ENCODE results near the gene LIMS1. TPM values are rescaled to one million over a fixed set of nuclear protein-coding genes. Genes with fewer than 3 reads are reported as not detected.

LIMS1 gene
- total and polyA plus RNA-seq, 2 of the 13 experiments (the other 11 are each of a cell fraction or from before 2014, with no cell fraction given) = 38.3 to 49.6 TPM

DNA sequence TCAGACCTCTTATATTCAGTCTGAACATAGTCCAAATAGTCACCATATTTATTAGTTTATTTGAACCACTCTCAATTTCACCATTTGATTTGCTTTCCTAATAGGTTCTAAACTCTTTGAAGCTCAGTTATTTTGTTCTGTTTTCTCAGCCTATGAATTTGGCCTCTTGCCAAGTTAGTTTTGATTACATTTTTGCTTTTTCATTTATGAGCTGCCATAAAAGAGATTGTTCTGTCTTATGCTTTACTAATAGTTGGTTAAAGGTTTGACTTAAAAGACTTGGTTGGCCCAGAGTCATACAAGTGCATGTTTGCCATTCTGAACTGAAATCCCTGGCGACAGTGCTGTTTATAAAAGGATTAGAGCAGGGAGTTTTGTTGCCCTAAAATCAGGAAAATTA lies 99.1 kb downstream of the LIMS1 start:
- H3K4me1 ChIP-seq (ENCODE audit: insufficient read depth, low read length) = peaks cover 47% of the 10 kb centered on the region
- POLR2A ChIA-PET = no interaction called here
- in situ Hi-C loops (cut with HindIII; ENCODE audit: extremely low pct_ligation_motif_present, low pct_unique_long_range_greater_than_20kb) = no loop called here

DNA sequence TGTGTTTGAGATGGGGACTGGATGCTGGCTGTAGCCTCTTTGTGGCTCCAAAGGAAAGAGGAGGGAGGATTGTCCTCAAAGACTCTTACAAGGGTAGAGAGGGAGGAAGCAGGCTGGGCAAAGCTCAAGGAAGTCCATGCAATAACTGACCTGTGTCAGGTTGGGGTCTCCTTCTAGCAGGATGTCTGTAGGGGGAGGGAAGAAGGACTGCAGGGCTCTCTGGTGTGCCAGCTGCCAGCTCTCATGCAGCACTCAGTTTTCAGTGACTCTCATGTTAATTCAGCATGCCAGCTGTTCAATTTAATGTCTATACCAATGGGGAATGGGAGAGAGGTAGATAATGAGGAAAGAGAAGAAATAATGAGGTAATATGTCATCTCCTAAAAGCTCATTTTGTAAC lies 99.7 kb downstream of the LIMS1 start:
- BruUV-seq (replicated peaks) = no TSS peak
- ATAC-seq = no peak
- Histone ChIP-seq H3K27me3 (ENCODE audit: control insufficient read depth in 1 of 2, insufficient read depth in 2 of 2, low read length in 2 of 2) (no peaks in the 10 kb centered on the region), H3K36me3 (replicated peaks in 1 of 2; ENCODE audit: control insufficient read depth in 1 of 2, insufficient read depth in 2 of 2, low read length in 2 of 2) (no peaks in the 10 kb centered on the region), H3K4me3 (replicated peaks in 1 of 3; ENCODE audit: insufficient read depth in 1 of 3, low read depth in 2 of 3, low read length in 3 of 3) (no peak overlapping the region), H2AFZ (ENCODE audit: low read length) (no peak overlapping the region), H3K27ac (ENCODE audit: extremely low read length, insufficient read depth, low read length) (no peak overlapping the region), H3K9me3 (ENCODE audit: low read length) (no peaks in the 10 kb centered on the region), H3K79me2 (ENCODE audit: insufficient read depth, low read length) (peaks cover 39% of the 10 kb centered on the region), H3K9ac (ENCODE audit: insufficient read depth, low read depth, low read length) (no peak overlapping the region), H4K20me1 (ENCODE audit: insufficient read depth, low read length) (peaks cover 20% of the 10 kb centered on the region), H3K4me2 (ENCODE audit: low read depth, low read length) (no peak overlapping the region), H3K4me1 (ENCODE audit: insufficient read depth, low read length) (peaks cover 47% of the 10 kb centered on the region)
- CTCF ChIA-PET (ENCODE audit: low intra/inter-chr PET ratio, low total read pairs) = no interaction called here
- intact Hi-C loops (cut with micrococcal nuclease; ENCODE audit: unreplicated experiment) = no loop called here
- POLR2A ChIA-PET = interaction anchor here (1.3 kb wide), 1 partner anchor 185 kb away, joined by 3 read pairs; the partner anchor contains the start of gene GCC2
- no peak for FAIRE-seq
- DNase-seq (ENCODE audit: low spot score) = no peak
- in situ Hi-C loops (cut with HindIII; ENCODE audit: extremely low pct_ligation_motif_present, low pct_unique_long_range_greater_than_20kb) = no loop called here
- no peak for TF ChIP-seq SNRNP70 (IDR thresholded peaks at IDR 0.05; ENCODE audit: low read depth, low read length)
- TF ChIP-seq ARID2 (CRISPR knock-in tag; IDR thresholded peaks at IDR 0.05; ENCODE audit: borderline replicate concordance) = no peak
- TF ChIP-seq ZBTB42 (CRISPR knock-in tag; IDR thresholded peaks at IDR 0.05) = no peak
- TF ChIP-seq, protein P1, sequence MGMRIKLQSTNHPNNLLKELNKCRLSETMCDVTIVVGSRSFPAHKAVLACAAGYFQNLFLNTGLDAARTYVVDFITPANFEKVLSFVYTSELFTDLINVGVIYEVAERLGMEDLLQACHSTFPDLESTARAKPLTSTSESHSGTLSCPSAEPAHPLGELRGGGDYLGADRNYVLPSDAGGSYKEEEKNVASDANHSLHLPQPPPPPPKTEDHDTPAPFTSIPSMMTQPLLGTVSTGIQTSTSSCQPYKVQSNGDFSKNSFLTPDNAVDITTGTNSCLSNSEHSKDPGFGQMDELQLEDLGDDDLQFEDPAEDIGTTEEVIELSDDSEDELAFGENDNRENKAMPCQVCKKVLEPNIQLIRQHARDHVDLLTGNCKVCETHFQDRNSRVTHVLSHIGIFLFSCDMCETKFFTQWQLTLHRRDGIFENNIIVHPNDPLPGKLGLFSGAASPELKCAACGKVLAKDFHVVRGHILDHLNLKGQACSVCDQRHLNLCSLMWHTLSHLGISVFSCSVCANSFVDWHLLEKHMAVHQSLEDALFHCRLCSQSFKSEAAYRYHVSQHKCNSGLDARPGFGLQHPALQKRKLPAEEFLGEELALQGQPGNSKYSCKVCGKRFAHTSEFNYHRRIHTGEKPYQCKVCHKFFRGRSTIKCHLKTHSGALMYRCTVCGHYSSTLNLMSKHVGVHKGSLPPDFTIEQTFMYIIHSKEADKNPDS (CRISPR knock-in tag; IDR thresholded peaks at IDR 0.05) = no peak
- TF ChIP-seq REPIN1 (CRISPR knock-in tag; IDR thresholded peaks at IDR 0.05; ENCODE audit: borderline replicate concordance, low read depth) = no peak
- TF ChIP-seq, protein P2, sequence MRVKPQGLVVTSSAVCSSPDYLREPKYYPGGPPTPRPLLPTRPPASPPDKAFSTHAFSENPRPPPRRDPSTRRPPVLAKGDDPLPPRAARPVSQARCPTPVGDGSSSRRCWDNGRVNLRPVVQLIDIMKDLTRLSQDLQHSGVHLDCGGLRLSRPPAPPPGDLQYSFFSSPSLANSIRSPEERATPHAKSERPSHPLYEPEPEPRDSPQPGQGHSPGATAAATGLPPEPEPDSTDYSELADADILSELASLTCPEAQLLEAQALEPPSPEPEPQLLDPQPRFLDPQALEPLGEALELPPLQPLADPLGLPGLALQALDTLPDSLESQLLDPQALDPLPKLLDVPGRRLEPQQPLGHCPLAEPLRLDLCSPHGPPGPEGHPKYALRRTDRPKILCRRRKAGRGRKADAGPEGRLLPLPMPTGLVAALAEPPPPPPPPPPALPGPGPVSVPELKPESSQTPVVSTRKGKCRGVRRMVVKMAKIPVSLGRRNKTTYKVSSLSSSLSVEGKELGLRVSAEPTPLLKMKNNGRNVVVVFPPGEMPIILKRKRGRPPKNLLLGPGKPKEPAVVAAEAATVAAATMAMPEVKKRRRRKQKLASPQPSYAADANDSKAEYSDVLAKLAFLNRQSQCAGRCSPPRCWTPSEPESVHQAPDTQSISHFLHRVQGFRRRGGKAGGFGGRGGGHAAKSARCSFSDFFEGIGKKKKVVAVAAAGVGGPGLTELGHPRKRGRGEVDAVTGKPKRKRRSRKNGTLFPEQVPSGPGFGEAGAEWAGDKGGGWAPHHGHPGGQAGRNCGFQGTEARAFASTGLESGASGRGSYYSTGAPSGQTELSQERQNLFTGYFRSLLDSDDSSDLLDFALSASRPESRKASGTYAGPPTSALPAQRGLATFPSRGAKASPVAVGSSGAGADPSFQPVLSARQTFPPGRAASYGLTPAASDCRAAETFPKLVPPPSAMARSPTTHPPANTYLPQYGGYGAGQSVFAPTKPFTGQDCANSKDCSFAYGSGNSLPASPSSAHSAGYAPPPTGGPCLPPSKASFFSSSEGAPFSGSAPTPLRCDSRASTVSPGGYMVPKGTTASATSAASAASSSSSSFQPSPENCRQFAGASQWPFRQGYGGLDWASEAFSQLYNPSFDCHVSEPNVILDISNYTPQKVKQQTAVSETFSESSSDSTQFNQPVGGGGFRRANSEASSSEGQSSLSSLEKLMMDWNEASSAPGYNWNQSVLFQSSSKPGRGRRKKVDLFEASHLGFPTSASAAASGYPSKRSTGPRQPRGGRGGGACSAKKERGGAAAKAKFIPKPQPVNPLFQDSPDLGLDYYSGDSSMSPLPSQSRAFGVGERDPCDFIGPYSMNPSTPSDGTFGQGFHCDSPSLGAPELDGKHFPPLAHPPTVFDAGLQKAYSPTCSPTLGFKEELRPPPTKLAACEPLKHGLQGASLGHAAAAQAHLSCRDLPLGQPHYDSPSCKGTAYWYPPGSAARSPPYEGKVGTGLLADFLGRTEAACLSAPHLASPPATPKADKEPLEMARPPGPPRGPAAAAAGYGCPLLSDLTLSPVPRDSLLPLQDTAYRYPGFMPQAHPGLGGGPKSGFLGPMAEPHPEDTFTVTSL (CRISPR knock-in tag; IDR thresholded peaks at IDR 0.05; ENCODE audit: borderline replicate concordance) = no peak
- no peak for TF ChIP-seq SP4 (CRISPR knock-in tag; IDR thresholded peaks at IDR 0.05)
- TF ChIP-seq, protein P3, sequence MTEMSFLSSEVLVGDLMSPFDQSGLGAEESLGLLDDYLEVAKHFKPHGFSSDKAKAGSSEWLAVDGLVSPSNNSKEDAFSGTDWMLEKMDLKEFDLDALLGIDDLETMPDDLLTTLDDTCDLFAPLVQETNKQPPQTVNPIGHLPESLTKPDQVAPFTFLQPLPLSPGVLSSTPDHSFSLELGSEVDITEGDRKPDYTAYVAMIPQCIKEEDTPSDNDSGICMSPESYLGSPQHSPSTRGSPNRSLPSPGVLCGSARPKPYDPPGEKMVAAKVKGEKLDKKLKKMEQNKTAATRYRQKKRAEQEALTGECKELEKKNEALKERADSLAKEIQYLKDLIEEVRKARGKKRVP (CRISPR knock-in tag; IDR thresholded peaks at IDR 0.05) = no peak
- no peak for TF ChIP-seq SMC3 (IDR thresholded peaks at IDR 0.05; ENCODE audit: low read length)

More for the DNA sequence above, 99.1 kb downstream of the LIMS1 start:
- H3K9ac ChIP-seq (ENCODE audit: insufficient read depth, low read depth, low read length) = no peak overlapping the region
- 96% methylated on average over 1 of the region's 1 CpG for WGBS (ENCODE audit: low lambda C conversion rate)
- FAIRE-seq (no peak), DNase-seq (ENCODE audit: low spot score) (no peak), ATAC-seq (no peak)
- TF ChIP-seq LCORL (IDR thresholded peaks at IDR 0.05) (peak; percentile 81), LCORL (CRISPR knock-in tag; IDR thresholded peaks at IDR 0.05) (no peak), SOX13 (IDR thresholded peaks at IDR 0.05) (no peak), SOX13 (CRISPR knock-in tag; conservative IDR thresholded peaks at IDR 0.05 in 1 of 2, IDR thresholded peaks at IDR 0.05 in 1 of 2) (no peak)
- H3K36me3 ChIP-seq (replicated peaks in 1 of 2; ENCODE audit: control insufficient read depth in 1 of 2, insufficient read depth in 2 of 2, low read length in 2 of 2) = no peaks in the 10 kb centered on the region
- no peaks in the 10 kb centered on the region for H3K9me3 ChIP-seq (ENCODE audit: low read length)
- CTCF ChIA-PET (ENCODE audit: low intra/inter-chr PET ratio, low total read pairs) = no interaction called here
- peaks cover 41% of the 10 kb centered on the region for H3K79me2 ChIP-seq (ENCODE audit: insufficient read depth, low read length)
- no peak overlapping the region for H3K4me2 ChIP-seq (ENCODE audit: low read depth, low read length)
- BruUV-seq (replicated peaks) = no TSS peak
- H3K27me3 ChIP-seq (ENCODE audit: control insufficient read depth in 1 of 2, insufficient read depth in 2 of 2, low read length in 2 of 2) = no peaks in the 10 kb centered on the region
- no peak overlapping the region for H2AFZ ChIP-seq (ENCODE audit: low read length)
- H4K20me1 ChIP-seq (ENCODE audit: insufficient read depth, low read length) = peaks cover 20% of the 10 kb centered on the region
- no peak overlapping the region for H3K4me3 ChIP-seq (replicated peaks in 1 of 3; ENCODE audit: insufficient read depth in 1 of 3, low read depth in 2 of 3, low read length in 3 of 3)
- intact Hi-C loops (cut with micrococcal nuclease; ENCODE audit: unreplicated experiment) = no loop called here
- H3K27ac ChIP-seq (ENCODE audit: extremely low read length, insufficient read depth, low read length) = no peak overlapping the region
